Naive thymus-derived CD8-positive, alpha-beta T cell (primary cell): ENCODE data around the gene OR10W1. TPM values are rescaled to one million over a fixed set of nuclear protein-coding genes. Genes with fewer than 3 reads are reported as not detected.

Experiments
- ATAC-seq, 2 donors: fragments of 150-1000 bp; cut with Tn5 transposase in 1 of 2; sonication (Bioruptor Pico), chemical (Tn5 transposase) in 1 of 2; 1 replicate in 1 of 2; 2 replicates in 1 of 2; pipeline ENCODE4 v1.10.0; 2021; ENCODE audit warnings: mild to moderate bottlenecking in 2 of 2, moderate library complexity in 2 of 2
- POLR2A ChIA-PET: fragments of 350-600 bp; sonication (Branson Sonifier 250); formaldehyde crosslinking; loops from one replicate; lab custom pipeline; 2021; ENCODE audit warnings: antibody characterized with exemption; lab: Charles Lee
- DNase-seq, 10 donors: peaks; one replicate each; pipeline versions ENCODE4 v3.0.0 to v3.0.0-alpha.2; 2020 to 2022
- H3K27ac Mint-ChIP-seq, 10 donors: one replicate each; pipeline ENCODE4 v1.8.0; 2020 to 2022; ENCODE audit warnings: mild to moderate bottlenecking in 10 of 10, mixed read lengths in 10 of 10, moderate library complexity in 4 of 10, inconsistent platforms in 1 of 10
- H3K27me3 Mint-ChIP-seq, 5 donors: one replicate each; pipeline ENCODE4 v1.8.0; 2021 to 2022; ENCODE audit warnings: mixed read lengths in 5 of 5
- H3K36me3 Mint-ChIP-seq, 3 donors: one replicate each; pipeline ENCODE4 v1.8.0; 2020 to 2022; ENCODE audit warnings: mixed read lengths in 3 of 3, mild to moderate bottlenecking in 2 of 3, inconsistent platforms in 1 of 3
- H3K4me1 Mint-ChIP-seq, 4 donors: one replicate each; pipeline ENCODE4 v1.8.0; 2021 to 2022; ENCODE audit warnings: mixed read lengths in 4 of 4
- H3K4me3 Mint-ChIP-seq, 10 donors: one replicate each; pipeline ENCODE4 v1.8.0; 2020 to 2022; ENCODE audit warnings: mild to moderate bottlenecking in 10 of 10, mixed read lengths in 10 of 10, moderate library complexity in 6 of 10, inconsistent platforms in 1 of 10
- H3K9me3 Mint-ChIP-seq, 9 donors: one replicate each; pipeline ENCODE4 v1.8.0; 2020 to 2022; ENCODE audit warnings: mixed read lengths in 9 of 9, mild to moderate bottlenecking in 3 of 9, inconsistent platforms in 1 of 9, moderate library complexity in 1 of 9
- polyA plus RNA-seq, 3 donors: library from polyadenylated mRNA; unstranded; fragments of 300-500 nt; fragmentation: Illumina TruSeq; gene quantifications; one replicate each; pipeline ENCODE4 v1.2.3, GENCODE V29; 2021
- total RNA-seq, 8 experiments: library from RNA in 2 of 8; stranded (reverse) in 2 of 8; gene quantifications; one replicate each; pipeline ENCODE4 v1.2.3 and lab custom pipeline; 2021 to 2026

OR10W1 gene
- total and polyA plus RNA-seq, 5 experiments from 2014 or later: 0.11 TPM; not detected in 4

GRCh38 chr11:58227956-58228615 lies 40.0 kb downstream of the OR10W1 start:
- POLR2A ChIA-PET: no interaction called here
- Mint-ChIP-seq H3K27me3 (peaks cover 1 to 14% (median 11%) of the 10 kb centered on the region in 5 donors), H3K4me3 (no peak overlapping the region), H3K27ac (peak overlapping the region in 2 of 10 donors; percentile 57 to 83), H3K4me1 (no peaks in the 10 kb centered on the region), H3K36me3 (peaks cover 0 to 4% (median 0%) of the 10 kb centered on the region in 3 donors), H3K9me3 (peaks cover 0 to 11% (median 0%) of the 10 kb centered on the region in 9 donors)
- ATAC-seq (no peak), DNase-seq (no peak)

GRCh38 chr11:58222721-58223120 lies 45.3 kb downstream of the OR10W1 start:
- peaks cover 0 to 2% (median 0%) of the 10 kb centered on the region in 9 donors for H3K9me3 Mint-ChIP-seq
- POLR2A ChIA-PET: no interaction called here
- no peak overlapping the region for H3K4me3 Mint-ChIP-seq
- H3K27ac Mint-ChIP-seq: no peak overlapping the region
- H3K36me3 Mint-ChIP-seq: no peaks in the 10 kb centered on the region
- H3K4me1 Mint-ChIP-seq: no peaks in the 10 kb centered on the region
- no peak for DNase-seq
- no peak for ATAC-seq
- H3K27me3 Mint-ChIP-seq: peaks cover under 1 to 12% (median 3%) of the 10 kb centered on the region in 5 donors

Other genes with a start within 250 kb of the OR10W1 start
- gene OR9Q1, start 244.4 kb downstream of the OR10W1 start, total RNA-seq: not detected
- gene OR9Q1, start 244.4 kb downstream of the OR10W1 start, polyA plus RNA-seq: not detected
- not detected for gene OR6Q1, start 237.3 kb downstream of the OR10W1 start, total RNA-seq
- not detected for gene OR6Q1, start 237.3 kb downstream of the OR10W1 start, polyA plus RNA-seq
- not detected for gene OR9I1, start 142.7 kb downstream of the OR10W1 start, total RNA-seq
- gene OR9I1, start 142.7 kb downstream of the OR10W1 start, polyA plus RNA-seq: not detected
- not detected for gene OR9Q2, start 79.2 kb downstream of the OR10W1 start, total RNA-seq
- gene OR9Q2, start 79.2 kb downstream of the OR10W1 start, polyA plus RNA-seq: not detected
- gene OR1S2, start 64.1 kb downstream of the OR10W1 start, total RNA-seq: not detected
- gene OR1S2, start 64.1 kb downstream of the OR10W1 start, polyA plus RNA-seq: not detected
- not detected for gene OR1S1, start 55.5 kb downstream of the OR10W1 start, total RNA-seq
- not detected for gene OR1S1, start 55.5 kb downstream of the OR10W1 start, polyA plus RNA-seq
- gene OR10Q1, start 39.3 kb downstream of the OR10W1 start, total RNA-seq: not detected
- gene OR10Q1, start 39.3 kb downstream of the OR10W1 start, polyA plus RNA-seq: not detected
- not detected for gene OR5B17, start 90.8 kb upstream of the OR10W1 start, total RNA-seq
- gene OR5B17, start 90.8 kb upstream of the OR10W1 start, polyA plus RNA-seq: not detected
- gene OR5B3, start 138.6 kb upstream of the OR10W1 start, total RNA-seq: not detected
- not detected for gene OR5B3, start 138.6 kb upstream of the OR10W1 start, polyA plus RNA-seq
- gene OR5B2, start 159.9 kb upstream of the OR10W1 start, total RNA-seq: under 1 TPM; 0.26 to 0.38 TPM
- gene OR5B2, start 159.9 kb upstream of the OR10W1 start, polyA plus RNA-seq: not detected
- under 1 TPM; 0.27 to 0.47 TPM for gene OR5B12, start 174.0 kb upstream of the OR10W1 start, total RNA-seq
- not detected for gene OR5B12, start 174.0 kb upstream of the OR10W1 start, polyA plus RNA-seq
- gene OR5B21, start 239.8 kb upstream of the OR10W1 start, total RNA-seq: 1 to 10 TPM in 1 of 2 experiments, under 1 TPM in 1; 0.94 to 1.1 TPM
- gene OR5B21, start 239.8 kb upstream of the OR10W1 start, polyA plus RNA-seq: not detected